SK-MEL-5 (cell line): Measurements from ENCODE around the gene BHLHE23. TPM values are rescaled to one million over a fixed set of nuclear protein-coding genes. Genes with fewer than 3 reads are reported as not detected.

ENCODE experiments used
- DNase-seq: peaks from one replicate; pipeline ENCODE4 v3.0.0-alpha.2; 2016; ENCODE audit warnings: low read depth, low spot score
- in situ Hi-C: cut with HindIII; loops from 2 replicates; pipeline ENCODE4 v1.10.0; 2016; ENCODE audit warnings: low sequenced_read_pairs, high pct_unique_total_duplicates, low pct_unique_long_range_greater_than_20kb
- total RNA-seq: library from RNA; depleted of rRNA; stranded (reverse); fragments of >200 nt; shearing (Covaris generic); gene quantifications from 2 replicates; pipeline ENCODE4 v1.2.3, GENCODE V29; 2014

Gene BHLHE23
- total RNA-seq, 1 experiment from 2014 or later: not detected

- peak; percentile 84 for DNase-seq
- in situ Hi-C loops: no loop called here
These were observed 34.6 kb downstream of the BHLHE23 start for GRCh38 chr20:62971950-62972844.

DNA sequence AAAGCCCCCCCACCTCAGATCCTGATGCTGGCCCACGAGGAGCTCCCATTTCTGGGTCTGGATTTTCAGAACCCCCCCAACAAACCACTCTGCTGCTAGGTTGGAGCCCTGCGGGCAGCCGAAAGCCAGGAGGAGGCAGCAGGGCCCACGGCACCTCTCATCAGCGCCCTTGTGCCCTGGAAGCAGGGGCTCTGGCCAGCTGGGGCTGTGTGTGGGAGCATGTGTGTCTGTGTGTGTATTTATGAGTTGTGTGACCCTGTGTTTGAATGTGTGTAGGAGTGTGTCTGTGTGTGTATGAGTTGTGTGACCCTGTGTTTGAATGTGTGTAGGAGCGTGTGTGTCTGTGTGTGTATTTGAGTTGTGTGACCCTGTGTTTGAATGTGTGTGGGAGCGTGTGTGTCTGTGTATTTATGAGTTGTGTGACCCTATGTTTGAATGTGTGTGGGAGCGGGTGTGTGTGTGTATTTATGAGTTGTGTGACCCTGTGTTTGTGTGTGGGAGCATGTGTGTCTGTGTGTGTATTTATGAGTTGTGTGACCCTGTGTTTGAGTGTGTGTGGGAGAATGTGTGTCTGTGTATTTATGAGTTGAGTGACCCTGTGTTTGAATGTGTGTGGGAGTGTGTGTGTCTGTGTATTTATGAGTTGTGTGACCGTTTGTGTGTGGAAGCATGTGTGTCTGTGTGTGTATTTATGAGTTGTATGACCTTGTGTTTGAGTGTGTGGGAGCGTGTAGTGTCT is 35.4 kb downstream of the BHLHE23 start:
- DNase-seq: no peak
- in situ Hi-C loops: no loop called here

GRCh38 chr20:62970307-62971210 is 36.2 kb downstream of the BHLHE23 start:
- in situ Hi-C loops: no loop called here
- DNase-seq: no peak

GRCh38 chr20:62969939-62970306 is 36.8 kb downstream of the BHLHE23 start:
- DNase-seq: no peak
- in situ Hi-C loops: no loop called here

- DNase-seq: no peak
- in situ Hi-C loops: no loop called here
These were observed 37.5 kb downstream of the BHLHE23 start for GRCh38 chr20:62969179-62969760.

GRCh38 chr20:62968378-62969178 is 38.2 kb downstream of the BHLHE23 start:
- DNase-seq: no peak
- in situ Hi-C loops: no loop called here

- in situ Hi-C loops: no loop called here
- no peak for DNase-seq
These were observed 39.0 kb downstream of the BHLHE23 start for GRCh38 chr20:62967628-62968351.

DNA sequence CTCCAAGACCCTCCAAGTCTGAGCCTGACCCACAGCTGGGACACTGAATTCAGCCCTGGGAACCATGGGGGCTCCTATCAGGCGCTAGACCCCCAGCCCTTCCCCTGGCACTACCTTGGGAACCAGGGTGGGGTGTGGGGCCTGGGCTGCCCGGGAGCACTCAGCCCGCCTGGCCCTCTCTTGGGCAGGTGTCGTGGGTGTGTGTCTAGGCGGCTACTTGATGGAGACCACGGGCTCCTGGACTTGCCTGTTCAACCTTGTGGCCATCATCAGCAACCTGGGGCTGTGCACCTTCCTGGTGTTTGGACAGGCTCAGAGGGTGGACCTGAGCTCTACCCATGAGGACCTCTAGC is 39.6 kb downstream of the BHLHE23 start:
- DNase-seq: no peak
- in situ Hi-C loops: no loop called here

- in situ Hi-C loops: no loop called here
- no peak for DNase-seq
These were observed 40.3 kb downstream of the BHLHE23 start for GRCh38 chr20:62966212-62967148.

DNA sequence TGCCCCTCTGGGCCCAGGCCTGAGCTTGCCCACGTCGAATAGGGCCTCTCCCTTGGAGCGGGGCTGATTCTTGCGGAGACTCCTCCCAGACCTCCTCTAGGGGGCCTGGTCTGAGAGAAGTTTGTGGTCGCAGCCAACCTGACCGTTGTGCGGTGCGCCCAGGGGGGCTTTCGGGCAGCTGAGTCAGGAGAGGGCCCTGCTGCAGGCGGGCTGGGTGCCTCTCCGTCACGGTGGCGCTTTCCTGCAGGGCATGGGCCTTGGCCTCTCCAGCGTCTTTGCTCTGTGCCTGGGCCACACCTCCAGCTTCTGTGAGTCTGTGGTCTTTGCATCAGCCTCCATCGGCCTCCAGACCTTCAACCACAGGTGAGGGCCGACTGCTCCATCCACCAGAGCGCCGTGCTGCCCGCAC is 41.4 kb downstream of the BHLHE23 start:
- in situ Hi-C loops: no loop called here
- no peak for DNase-seq

GRCh38 chr20:62964700-62965099 is 42.1 kb downstream of the BHLHE23 start:
- in situ Hi-C loops: no loop called here

GRCh38 chr20:62963614-62964397 is 43.0 kb downstream of the BHLHE23 start:
- in situ Hi-C loops: no loop called here
- DNase-seq: no peak

More at GRCh38 chr20:62964700-62965099, 42.1 kb downstream of the BHLHE23 start:
- no peak for DNase-seq

- DNase-seq: no peak
- in situ Hi-C loops: no loop called here
These were observed 43.7 kb downstream of the BHLHE23 start for GRCh38 chr20:62962891-62963613.

DNA sequence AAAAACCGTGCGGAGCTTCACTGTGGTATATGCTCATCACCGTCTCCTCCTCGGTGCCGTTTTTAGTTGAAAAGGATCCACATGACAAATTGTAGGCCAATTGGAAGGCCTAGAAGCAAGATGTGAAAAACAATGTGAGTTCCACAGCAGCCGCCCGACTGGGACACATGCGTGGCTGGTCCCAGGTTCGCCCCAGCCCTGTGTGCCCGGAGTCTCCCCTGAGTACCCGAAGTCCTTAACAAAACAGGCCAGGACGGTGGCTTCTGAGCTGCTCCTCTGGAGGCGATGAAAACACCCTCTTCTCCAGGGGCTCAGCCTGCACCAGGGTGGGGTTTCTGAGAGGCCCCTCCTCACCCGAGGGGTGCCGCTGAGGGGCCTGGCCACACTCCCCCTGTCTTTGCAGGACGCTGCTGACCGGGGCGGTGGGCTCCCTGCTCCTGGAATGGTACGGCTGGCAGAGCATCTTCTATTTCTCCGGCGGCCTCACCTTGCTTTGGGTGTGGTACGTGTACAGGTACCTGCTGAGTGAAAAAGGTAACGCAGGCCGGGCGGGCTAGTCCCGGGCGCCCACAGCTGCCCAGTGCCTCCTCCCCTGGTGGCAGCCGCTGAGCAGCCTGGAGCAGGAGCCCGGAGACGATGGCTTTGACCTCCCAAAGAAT is 44.4 kb downstream of the BHLHE23 start:
- in situ Hi-C loops: no loop called here
- DNase-seq: no peak
